ENCODE results near the gene METTL26.

METTL26 gene

DNA sequence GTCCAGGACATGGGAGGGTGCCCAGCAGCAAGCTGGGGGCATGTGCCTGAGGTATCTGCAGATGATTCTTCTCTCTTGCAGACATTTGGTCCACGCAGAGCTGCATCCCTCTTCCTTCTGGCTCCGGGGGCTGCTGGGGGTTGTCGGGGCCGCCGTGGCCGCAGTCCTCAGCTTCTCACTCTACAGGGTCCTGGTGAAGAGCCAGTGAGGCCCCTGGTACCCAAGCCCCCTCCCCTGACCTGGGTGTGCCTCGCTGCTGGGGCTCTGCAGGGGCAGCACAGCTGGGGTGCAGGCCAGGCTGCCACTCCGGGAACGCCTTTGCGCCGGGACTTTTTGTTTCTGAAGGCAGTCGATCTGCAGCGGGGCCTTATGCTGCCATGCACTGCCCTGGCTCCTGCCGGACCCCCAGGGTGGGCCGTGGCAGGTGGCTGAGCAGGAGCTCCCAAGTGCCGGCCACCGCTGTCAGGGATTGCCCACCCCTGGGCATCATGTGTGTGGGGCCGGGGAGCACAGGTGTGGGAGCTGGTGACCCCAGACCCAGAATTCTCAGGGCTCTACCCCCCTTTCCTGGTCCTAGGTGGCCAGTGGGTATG is 37.4 kb upstream of the METTL26 start:
- Histone ChIP-seq H3K36me3 (ENCODE audit: control insufficient read depth in 1 of 2, insufficient read depth in 2 of 2, low read length in 2 of 2) (peaks cover 4 to 47% of the 10 kb centered on the region in 2 donors), H3K9me3 (ENCODE audit: control insufficient read depth in 1 of 2, low read length in 2 of 2) (no peaks in the 10 kb centered on the region), H3K4me3 (ENCODE audit: low read depth in 1 of 2, low read length in 2 of 2) (no peak overlapping the region), H3K27me3 (ENCODE audit: low read depth, low read length) (no peaks in the 10 kb centered on the region), H3K27ac (ENCODE audit: low read length) (no peak overlapping the region), H3K4me1 (ENCODE audit: control insufficient read depth in 1 of 2, insufficient read depth in 2 of 2, low read length in 2 of 2) (peaks cover 3 to 23% of the 10 kb centered on the region in 2 donors)

- H3K4me3 ChIP-seq (ENCODE audit: low read depth in 1 of 2, low read length in 2 of 2), result no peak overlapping the region
- H3K36me3 ChIP-seq (ENCODE audit: control insufficient read depth in 1 of 2, insufficient read depth in 2 of 2, low read length in 2 of 2), result peaks cover 4 to 47% of the 10 kb centered on the region in 2 donors
- H3K27me3 ChIP-seq (ENCODE audit: low read depth, low read length), result no peaks in the 10 kb centered on the region
- peaks cover 3 to 25% of the 10 kb centered on the region in 2 donors for H3K4me1 ChIP-seq (ENCODE audit: control insufficient read depth in 1 of 2, insufficient read depth in 2 of 2, low read length in 2 of 2)
- no peak overlapping the region for H3K27ac ChIP-seq (ENCODE audit: low read length)
- no peaks in the 10 kb centered on the region for H3K9me3 ChIP-seq (ENCODE audit: control insufficient read depth in 1 of 2, low read length in 2 of 2)
Measured at GRCh38 chr16:672851-673250, 36.7 kb upstream of the METTL26 start.

DNA sequence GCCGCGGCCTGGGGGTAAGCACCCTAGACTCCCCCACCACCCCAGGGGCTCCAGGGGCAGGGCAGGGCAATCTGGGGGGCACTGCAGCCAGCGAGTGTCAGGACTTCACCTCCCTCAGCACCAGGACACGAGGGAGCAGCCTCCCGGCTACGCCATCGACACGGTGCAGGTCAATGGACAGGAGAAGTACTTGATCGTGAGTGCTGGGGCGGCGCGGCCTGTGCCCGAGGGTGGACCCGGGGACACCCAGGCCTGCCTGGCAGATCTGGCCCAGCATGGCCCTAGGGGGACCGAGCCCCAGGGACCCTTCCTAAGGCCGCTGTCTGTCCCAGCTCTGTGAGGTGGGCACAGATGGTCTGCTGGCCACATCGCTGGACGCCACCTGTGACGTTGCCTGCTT is 36.3 kb upstream of the METTL26 start:
- no peaks in the 10 kb centered on the region for H3K9me3 ChIP-seq (ENCODE audit: control insufficient read depth in 1 of 2, low read length in 2 of 2)
- peaks cover 4 to 47% of the 10 kb centered on the region in 2 donors for H3K36me3 ChIP-seq (ENCODE audit: control insufficient read depth in 1 of 2, insufficient read depth in 2 of 2, low read length in 2 of 2)
- no peaks in the 10 kb centered on the region for H3K27me3 ChIP-seq (ENCODE audit: low read depth, low read length)

GRCh38 chr16:671353-672131 is 35.4 kb upstream of the METTL26 start:
- Histone ChIP-seq H3K36me3 (ENCODE audit: control insufficient read depth in 1 of 2, insufficient read depth in 2 of 2, low read length in 2 of 2) (peaks cover 4 to 47% of the 10 kb centered on the region in 2 donors), H3K4me3 (ENCODE audit: low read depth in 1 of 2, low read length in 2 of 2) (no peak overlapping the region), H3K4me1 (ENCODE audit: control insufficient read depth in 1 of 2, insufficient read depth in 2 of 2, low read length in 2 of 2) (peaks cover 3 to 30% of the 10 kb centered on the region in 2 donors), H3K27me3 (ENCODE audit: low read depth, low read length) (no peaks in the 10 kb centered on the region), H3K9me3 (ENCODE audit: control insufficient read depth in 1 of 2, low read length in 2 of 2) (no peaks in the 10 kb centered on the region), H3K27ac (ENCODE audit: low read length) (no peak overlapping the region)

More for the DNA sequence above, 36.3 kb upstream of the METTL26 start:
- Histone ChIP-seq H3K4me1 (ENCODE audit: control insufficient read depth in 1 of 2, insufficient read depth in 2 of 2, low read length in 2 of 2) (peaks cover 3 to 28% of the 10 kb centered on the region in 2 donors), H3K4me3 (ENCODE audit: low read depth in 1 of 2, low read length in 2 of 2) (no peak overlapping the region), H3K27ac (ENCODE audit: low read length) (no peak overlapping the region)

- Histone ChIP-seq H3K27me3 (ENCODE audit: low read depth, low read length) (no peaks in the 10 kb centered on the region), H3K4me1 (ENCODE audit: control insufficient read depth in 1 of 2, insufficient read depth in 2 of 2, low read length in 2 of 2) (peaks cover 3 to 29% of the 10 kb centered on the region in 2 donors), H3K9me3 (ENCODE audit: control insufficient read depth in 1 of 2, low read length in 2 of 2) (no peaks in the 10 kb centered on the region), H3K36me3 (ENCODE audit: control insufficient read depth in 1 of 2, insufficient read depth in 2 of 2, low read length in 2 of 2) (peaks cover 4 to 47% of the 10 kb centered on the region in 2 donors), H3K4me3 (ENCODE audit: low read depth in 1 of 2, low read length in 2 of 2) (no peak overlapping the region), H3K27ac (ENCODE audit: low read length) (no peak overlapping the region)
Measured at GRCh38 chr16:670485-671352, 34.6 kb upstream of the METTL26 start.

DNA sequence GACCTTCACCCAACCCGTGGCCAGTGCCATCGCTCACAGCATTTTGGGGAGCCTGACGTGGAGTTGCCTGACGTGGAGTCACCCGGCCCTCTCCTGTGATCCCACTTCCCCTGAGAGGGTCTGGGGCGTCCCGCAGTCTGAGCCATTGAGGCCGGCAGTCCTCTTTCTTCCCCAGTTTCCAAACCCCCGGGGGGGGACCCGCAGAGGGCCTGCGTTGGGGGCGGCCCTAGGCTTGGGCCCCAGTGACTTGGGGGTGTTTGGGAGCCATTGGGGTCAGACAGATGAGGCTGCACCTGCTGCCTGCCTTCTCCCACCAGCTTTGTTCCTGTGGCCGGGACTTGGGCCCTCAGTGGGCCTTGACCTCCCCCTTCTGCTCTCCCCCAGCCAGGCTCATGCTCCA is 33.6 kb upstream of the METTL26 start:
- no peak overlapping the region for H3K4me3 ChIP-seq (ENCODE audit: low read depth in 1 of 2, low read length in 2 of 2)
- no peak overlapping the region for H3K27ac ChIP-seq (ENCODE audit: low read length)
- H3K27me3 ChIP-seq (ENCODE audit: low read depth, low read length), result no peaks in the 10 kb centered on the region
- peaks cover 3 to 20% of the 10 kb centered on the region in 2 donors for H3K4me1 ChIP-seq (ENCODE audit: control insufficient read depth in 1 of 2, insufficient read depth in 2 of 2, low read length in 2 of 2)
- H3K36me3 ChIP-seq (ENCODE audit: control insufficient read depth in 1 of 2, insufficient read depth in 2 of 2, low read length in 2 of 2), result peaks cover 4 to 47% of the 10 kb centered on the region in 2 donors
- H3K9me3 ChIP-seq (ENCODE audit: control insufficient read depth in 1 of 2, low read length in 2 of 2), result no peaks in the 10 kb centered on the region

- H3K36me3 ChIP-seq (ENCODE audit: control insufficient read depth in 1 of 2, insufficient read depth in 2 of 2, low read length in 2 of 2), result peaks cover 4 to 43% of the 10 kb centered on the region in 2 donors
- no peaks in the 10 kb centered on the region for H3K9me3 ChIP-seq (ENCODE audit: control insufficient read depth in 1 of 2, low read length in 2 of 2)
- no peak overlapping the region for H3K27ac ChIP-seq (ENCODE audit: low read length)
- peak overlapping the region; percentile 66 to 91 for H3K4me3 ChIP-seq (ENCODE audit: low read depth in 1 of 2, low read length in 2 of 2)
- H3K4me1 ChIP-seq (ENCODE audit: control insufficient read depth in 1 of 2, insufficient read depth in 2 of 2, low read length in 2 of 2), result peaks cover 3 to 19% of the 10 kb centered on the region in 2 donors
- H3K27me3 ChIP-seq (ENCODE audit: low read depth, low read length), result no peaks in the 10 kb centered on the region
Measured at GRCh38 chr16:668519-669171, 32.5 kb upstream of the METTL26 start.

GRCh38 chr16:667780-668518 is 31.8 kb upstream of the METTL26 start, which contains the start of gene RHOT2:
RHOT2 (plus strand) TSS chr16:668132; CDS start chr16:668200, 68 bp downstream.
- H3K27me3 ChIP-seq (ENCODE audit: low read depth, low read length), result no peaks in the 10 kb centered on the region
- H3K4me3 ChIP-seq (ENCODE audit: low read depth in 1 of 2, low read length in 2 of 2), result peak within 1 kb of the TSS; percentile 66 to 91
- no peak within 1 kb of the TSS for H3K27ac ChIP-seq (ENCODE audit: low read length)
- H3K4me1 ChIP-seq (ENCODE audit: control insufficient read depth in 1 of 2, insufficient read depth in 2 of 2, low read length in 2 of 2), result peaks cover 3 to 19% of the 10 kb centered on the region in 2 donors
- H3K9me3 ChIP-seq (ENCODE audit: control insufficient read depth in 1 of 2, low read length in 2 of 2), result no peaks in the 10 kb centered on the region
- peaks cover 4 to 36% of the 10 kb centered on the region in 2 donors for H3K36me3 ChIP-seq (ENCODE audit: control insufficient read depth in 1 of 2, insufficient read depth in 2 of 2, low read length in 2 of 2)

DNA sequence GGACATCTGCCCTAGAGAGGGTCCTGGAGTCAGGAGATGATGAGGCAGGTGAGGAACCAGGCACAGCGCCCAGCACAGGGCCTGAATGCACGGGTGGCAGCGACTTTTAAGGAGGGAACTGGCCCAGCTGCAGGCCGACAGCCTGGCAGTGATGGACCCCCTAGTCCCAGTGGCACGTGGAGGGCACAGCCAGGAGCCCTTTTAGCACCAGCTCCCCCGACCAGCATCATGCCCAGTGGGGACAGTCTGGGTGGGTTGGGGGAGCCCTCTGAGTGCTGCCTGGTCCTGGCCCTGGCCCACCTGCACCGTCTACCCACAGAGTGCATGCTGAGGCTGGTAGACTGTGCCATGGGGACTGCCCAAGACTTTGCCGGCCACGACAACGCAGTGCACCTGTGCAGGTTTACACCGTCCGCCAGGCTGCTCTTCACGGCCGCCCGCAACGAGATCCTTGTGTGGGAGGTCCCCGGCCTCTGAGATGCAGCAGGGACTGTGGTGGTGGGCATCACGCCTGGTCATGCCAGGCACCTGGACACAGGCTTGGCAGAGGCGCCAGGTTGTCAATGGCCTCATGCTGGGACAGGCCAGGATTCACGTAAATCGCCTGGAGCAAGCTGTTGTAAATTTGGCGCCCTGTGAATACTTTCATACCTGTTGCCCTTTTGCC is 31.1 kb upstream of the METTL26 start:
- H3K4me3 ChIP-seq (ENCODE audit: low read depth in 1 of 2, low read length in 2 of 2), result peak overlapping the region; percentile 26 to 91
- H3K9me3 ChIP-seq (ENCODE audit: control insufficient read depth in 1 of 2, low read length in 2 of 2), result no peaks in the 10 kb centered on the region
- H3K36me3 ChIP-seq (ENCODE audit: control insufficient read depth in 1 of 2, insufficient read depth in 2 of 2, low read length in 2 of 2), result peaks cover 0 to 29% of the 10 kb centered on the region in 2 donors
- H3K4me1 ChIP-seq (ENCODE audit: control insufficient read depth in 1 of 2, insufficient read depth in 2 of 2, low read length in 2 of 2), result peaks cover 3 to 19% of the 10 kb centered on the region in 2 donors
- no peaks in the 10 kb centered on the region for H3K27me3 ChIP-seq (ENCODE audit: low read depth, low read length)
- no peak overlapping the region for H3K27ac ChIP-seq (ENCODE audit: low read length)

DNA sequence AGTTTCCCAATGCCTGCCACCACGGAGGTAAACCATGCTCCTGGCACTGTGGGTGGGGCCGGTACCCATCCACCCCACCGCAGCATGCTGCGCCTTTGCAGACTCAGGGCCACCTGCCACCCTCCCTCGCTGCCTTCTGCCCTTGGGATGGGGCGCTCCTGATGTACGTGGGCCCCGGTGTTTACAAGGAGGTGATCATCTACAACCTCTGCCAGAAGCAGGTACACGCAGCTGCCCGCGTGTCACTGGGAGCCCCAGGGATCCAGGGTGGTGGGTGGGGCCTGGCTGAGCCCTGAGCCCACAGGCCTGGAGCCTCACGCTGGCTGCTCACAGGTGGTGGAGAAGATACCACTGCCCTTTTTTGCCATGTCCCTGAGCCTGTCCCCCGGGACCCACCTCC is 30.5 kb upstream of the METTL26 start:
- Histone ChIP-seq H3K36me3 (ENCODE audit: control insufficient read depth in 1 of 2, insufficient read depth in 2 of 2, low read length in 2 of 2) (peaks cover 0 to 22% of the 10 kb centered on the region in 2 donors), H3K27me3 (ENCODE audit: low read depth, low read length) (no peaks in the 10 kb centered on the region), H3K9me3 (ENCODE audit: control insufficient read depth in 1 of 2, low read length in 2 of 2) (no peaks in the 10 kb centered on the region), H3K4me1 (ENCODE audit: control insufficient read depth in 1 of 2, insufficient read depth in 2 of 2, low read length in 2 of 2) (peaks cover 3 to 19% of the 10 kb centered on the region in 2 donors), H3K4me3 (ENCODE audit: low read depth in 1 of 2, low read length in 2 of 2) (no peak overlapping the region), H3K27ac (ENCODE audit: low read length) (no peak overlapping the region)
